H9 (cell line): ENCODE results near the gene ALDOA. TPM values are rescaled to one million over a fixed set of nuclear protein-coding genes. Genes with fewer than 3 reads are reported as not detected.

ENCODE experiments used
- DNase-seq: peaks from one replicate; pipeline ENCODE4 v3.0.0-alpha.2; 2017
- H2AFZ ChIP-seq: one replicate; pipeline ENCODE4 v1.6.1; 2013; ENCODE audit warnings: mild to moderate bottlenecking, low read length, control low read depth, moderate library complexity
- H2AK5ac ChIP-seq: 2 replicates; pipeline ENCODE4 v1.6.1; 2013; ENCODE audit warnings: low read length, control low read depth, mixed read lengths; ENCODE audit not compliant: insufficient read length
- H2BK120ac ChIP-seq: one replicate; pipeline ENCODE4 v1.6.1; 2013; ENCODE audit warnings: low read depth, mild to moderate bottlenecking, low read length, control low read depth, inconsistent platforms; ENCODE audit not compliant: poor library complexity, severe bottlenecking
- H2BK12ac ChIP-seq: 2 replicates; pipeline ENCODE4 v1.6.1; 2013; ENCODE audit warnings: low read length, control low read depth, mixed read lengths, low read depth; ENCODE audit not compliant: insufficient read length
- H2BK15ac ChIP-seq: 2 replicates; pipeline ENCODE4 v1.6.1; 2013; ENCODE audit warnings: low read depth, low read length, control low read depth
- H2BK20ac ChIP-seq: one replicate; pipeline ENCODE4 v1.6.1; 2013; ENCODE audit warnings: low read depth, mild to moderate bottlenecking, low read length, control low read depth, inconsistent platforms; ENCODE audit not compliant: poor library complexity, severe bottlenecking
- H2BK5ac ChIP-seq: 2 replicates; pipeline ENCODE4 v1.6.1; 2013; ENCODE audit warnings: low read length, control low read depth, mixed read lengths; ENCODE audit not compliant: insufficient read length
- H3K14ac ChIP-seq: 2 replicates; pipeline ENCODE4 v1.6.1; 2013; ENCODE audit warnings: low read length, control low read depth; ENCODE audit not compliant: insufficient read depth
- H3K18ac ChIP-seq: 2 replicates; pipeline ENCODE4 v1.6.1; 2013; ENCODE audit warnings: low read depth, mild to moderate bottlenecking, mixed read lengths, low read length, control low read depth; ENCODE audit not compliant: insufficient read length
- H3K23ac ChIP-seq: 2 replicates; pipeline ENCODE4 v1.6.1; 2013; ENCODE audit warnings: low read length, control low read depth, mixed read lengths, low read depth; ENCODE audit not compliant: insufficient read length
- H3K23me2 ChIP-seq: 2 replicates; pipeline ENCODE4 v1.6.1; 2013; ENCODE audit warnings: low read depth, mild to moderate bottlenecking, mixed read lengths, low read length, control low read depth; ENCODE audit not compliant: insufficient read length, poor library complexity, severe bottlenecking
- H3K27ac ChIP-seq: 2 replicates; pipeline ENCODE4 v1.5.1; 2013; ENCODE audit warnings: low read length, control low read depth, mixed read lengths, low read depth; ENCODE audit not compliant: insufficient read length
- H3K27me3 ChIP-seq: 2 replicates; pipeline ENCODE4 v1.6.1; 2013; ENCODE audit warnings: low read length, control low read depth, inconsistent platforms; ENCODE audit not compliant: insufficient read depth
- H3K4ac ChIP-seq: 2 replicates; pipeline ENCODE4 v1.6.1; 2013; ENCODE audit warnings: low read depth, mild to moderate bottlenecking, control low read depth, inconsistent platforms, low read length, moderate library complexity
- H3K4me1 ChIP-seq: 2 replicates; pipeline ENCODE4 v1.6.1; 2013; ENCODE audit warnings: low read length, control low read depth, inconsistent platforms; ENCODE audit not compliant: insufficient read depth
- H3K4me2 ChIP-seq: 2 replicates; pipeline ENCODE4 v1.6.1; 2013; ENCODE audit warnings: low read length, control low read depth, mixed read lengths; ENCODE audit not compliant: insufficient read length, insufficient read depth
- H3K56ac ChIP-seq: 2 replicates; pipeline ENCODE4 v1.6.1; 2013; ENCODE audit warnings: low read depth, mild to moderate bottlenecking, mixed read lengths, low read length, control low read depth; ENCODE audit not compliant: insufficient read length
- H3K79me1 ChIP-seq: 2 replicates; pipeline ENCODE4 v1.6.1; 2013; ENCODE audit warnings: low read depth, mild to moderate bottlenecking, moderate library complexity, low read length, control low read depth, inconsistent platforms; ENCODE audit not compliant: insufficient read depth, poor library complexity, severe bottlenecking
- H3K79me2 ChIP-seq: 2 replicates; pipeline ENCODE4 v1.6.1; 2013; ENCODE audit warnings: low read length, control low read depth, inconsistent platforms; ENCODE audit not compliant: insufficient read depth
- H3K9ac ChIP-seq: 2 replicates; pipeline ENCODE4 v1.6.1; 2013; ENCODE audit warnings: low read length, control low read depth, mixed read lengths; ENCODE audit not compliant: insufficient read length; ENCODE audit errors: extremely low read depth
- H3K9me3 ChIP-seq: one replicate; pipeline ENCODE4 v1.6.1; 2013; ENCODE audit warnings: low read depth, low read length, inconsistent platforms; ENCODE audit not compliant: control insufficient read depth
- H3T11ph ChIP-seq: one replicate; pipeline ENCODE4 v1.6.1; 2013; ENCODE audit warnings: mild to moderate bottlenecking, low read length, control low read depth, inconsistent platforms
- H4K20me1 ChIP-seq: one replicate; pipeline ENCODE4 v1.6.1; 2013; ENCODE audit not compliant: control insufficient read depth, insufficient read length, insufficient read depth
- H4K5ac ChIP-seq: 2 replicates; pipeline ENCODE4 v1.6.1; 2013; ENCODE audit warnings: low read depth, mild to moderate bottlenecking, mixed read lengths, low read length, control low read depth; ENCODE audit not compliant: insufficient read length
- H4K8ac ChIP-seq: replicated peaks from 2 replicates; pipeline ENCODE4 v1.6.1; 2013; ENCODE audit warnings: low read length, control low read depth, mixed read lengths, low read depth; ENCODE audit not compliant: insufficient read length
- H4K91ac ChIP-seq: 2 replicates; pipeline ENCODE4 v1.6.1; 2013; ENCODE audit warnings: low read depth, mild to moderate bottlenecking, moderate library complexity, mixed read lengths, low read length, control low read depth; ENCODE audit not compliant: insufficient read length
- H3K27ac Mint-ChIP-seq, 3 experiments: 2 replicates in 2 of 3; 3 replicates in 1 of 3; pipeline ENCODE4 v1.8.0; 2020 to 2021; ENCODE audit warnings: mixed read lengths in 3 of 3, mild to moderate bottlenecking in 1 of 3, moderate library complexity in 1 of 3
- H3K27me3 Mint-ChIP-seq: 2 replicates; pipeline ENCODE4 v1.8.0; 2021; ENCODE audit warnings: low read depth, mild to moderate bottlenecking, moderate library complexity, mixed read lengths
- H3K36me3 Mint-ChIP-seq, 3 experiments: 2 replicates in 2 of 3; 3 replicates in 1 of 3; pipeline ENCODE4 v1.8.0; 2020 to 2021; ENCODE audit warnings: low read depth in 3 of 3, mixed read lengths in 3 of 3; ENCODE audit not compliant: insufficient read depth in 1 of 3
- H3K4me1 Mint-ChIP-seq, 2 experiments: 2 replicates each; pipeline ENCODE4 v1.8.0; 2020; ENCODE audit warnings: mixed read lengths in 2 of 2
- H3K4me3 Mint-ChIP-seq, 2 experiments: 2 replicates in 1 of 2; 3 replicates in 1 of 2; pipeline ENCODE4 v1.8.0; 2020 to 2021; ENCODE audit warnings: mild to moderate bottlenecking in 2 of 2, mixed read lengths in 2 of 2, moderate library complexity in 1 of 2
- H3K9me3 Mint-ChIP-seq, 2 experiments: 2 replicates in 1 of 2; 3 replicates in 1 of 2; pipeline ENCODE4 v1.8.0; 2020; ENCODE audit warnings: mild to moderate bottlenecking in 2 of 2, mixed read lengths in 2 of 2, moderate library complexity in 1 of 2
- WGBS: extraction: QIAGEN DNeasy Blood & Tissue Kit; methylation state at CpG from one replicate; pipeline ENCODE4 v1.1.7; 2013; ENCODE audit warnings: missing lambda C conversion rate, low lambda C conversion rate, mixed read lengths; ENCODE audit not compliant: insufficient read length; ENCODE audit errors: extremely low coverage; 5-methylcytosine and 5-hydroxymethylcytosine counted together
- total RNA-seq: library from RNA; stranded (reverse); gene quantifications from 2 replicates; pipeline ENCODE4 v1.2.1, GENCODE V29; 2021
- TF ChIP-seq, protein P1 (sequence below): fragments of 200-600 bp; sonication (generic); conservative IDR thresholded peaks from 3 replicates; pipeline ENCODE4 v1.8.0; 2021; ENCODE audit warnings: antibody characterized with exemption, mild to moderate bottlenecking

Gene ALDOA
- total RNA-seq, 1 experiment from 2014 or later: 1,356 TPM

DNA sequence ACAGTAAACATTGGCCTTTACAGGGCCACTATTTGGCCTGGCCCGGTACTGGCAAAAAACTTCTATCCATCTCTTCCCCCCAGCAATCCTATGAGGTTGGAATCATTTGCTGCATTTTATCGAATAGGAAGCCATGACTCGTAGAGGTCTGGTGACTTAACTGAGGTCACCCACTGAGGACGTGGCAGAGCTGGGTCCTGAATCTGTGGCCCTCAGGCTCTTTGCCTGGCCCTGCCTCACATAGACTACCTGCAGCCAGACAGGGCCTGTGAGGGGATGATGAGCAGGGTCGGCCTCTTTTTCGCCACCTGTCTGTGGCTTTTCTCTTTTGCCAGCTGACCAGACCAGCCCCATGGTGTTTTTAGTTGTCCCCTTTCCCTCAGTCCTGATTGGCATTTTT lies 12.1 kb downstream of the ALDOA start:
- Histone ChIP-seq H3K79me1 (peaks cover 9% of the 10 kb centered on the region), H3K4me1 (no peaks in the 10 kb centered on the region), H2BK12ac (no peak overlapping the region), H4K20me1 (no peaks in the 10 kb centered on the region), H3K27ac (no peak overlapping the region), H2BK5ac (no peak overlapping the region), H2AFZ (no peak overlapping the region), H2BK15ac (no peak overlapping the region), H3K9ac (peak overlapping the region; percentile 31), H3K9me3 (no peaks in the 10 kb centered on the region), H4K5ac (no peak overlapping the region), H3K14ac (no peak overlapping the region), H3K27me3 (no peaks in the 10 kb centered on the region), H2AK5ac (no peak overlapping the region), H2BK120ac (no peak overlapping the region), H3K23me2 (peaks cover 7% of the 10 kb centered on the region), H3K4ac (no peak overlapping the region), H3K23ac (no peak overlapping the region), H2BK20ac (no peak overlapping the region), H4K8ac (no peak overlapping the region), H3K4me2 (no peak overlapping the region), H4K91ac (no peak overlapping the region), H3K79me2 (peaks cover 16% of the 10 kb centered on the region; the same call in 1 of the 2 replicates), H3K56ac (no peak overlapping the region), H3T11ph (no peak overlapping the region), H3K18ac (no peak overlapping the region)
- Mint-ChIP-seq H3K9me3 (no peaks in the 10 kb centered on the region; a peak in 2 of 5 replicates), H3K27ac (no peak overlapping the region; a peak in 1 of 7 replicates), H3K27me3 (no peaks in the 10 kb centered on the region), H3K4me3 (peak overlapping the region; percentile 73 to 89), H3K4me1 (peaks cover 13 to 19% of the 10 kb centered on the region in 2 experiments), H3K36me3 (peaks cover 41 to 58% (median 53%) of the 10 kb centered on the region in 3 experiments)
- WGBS: no CpG with 5 or more reads among the region's 6 CpGs
- no peak for DNase-seq
- TF ChIP-seq, protein P1, sequence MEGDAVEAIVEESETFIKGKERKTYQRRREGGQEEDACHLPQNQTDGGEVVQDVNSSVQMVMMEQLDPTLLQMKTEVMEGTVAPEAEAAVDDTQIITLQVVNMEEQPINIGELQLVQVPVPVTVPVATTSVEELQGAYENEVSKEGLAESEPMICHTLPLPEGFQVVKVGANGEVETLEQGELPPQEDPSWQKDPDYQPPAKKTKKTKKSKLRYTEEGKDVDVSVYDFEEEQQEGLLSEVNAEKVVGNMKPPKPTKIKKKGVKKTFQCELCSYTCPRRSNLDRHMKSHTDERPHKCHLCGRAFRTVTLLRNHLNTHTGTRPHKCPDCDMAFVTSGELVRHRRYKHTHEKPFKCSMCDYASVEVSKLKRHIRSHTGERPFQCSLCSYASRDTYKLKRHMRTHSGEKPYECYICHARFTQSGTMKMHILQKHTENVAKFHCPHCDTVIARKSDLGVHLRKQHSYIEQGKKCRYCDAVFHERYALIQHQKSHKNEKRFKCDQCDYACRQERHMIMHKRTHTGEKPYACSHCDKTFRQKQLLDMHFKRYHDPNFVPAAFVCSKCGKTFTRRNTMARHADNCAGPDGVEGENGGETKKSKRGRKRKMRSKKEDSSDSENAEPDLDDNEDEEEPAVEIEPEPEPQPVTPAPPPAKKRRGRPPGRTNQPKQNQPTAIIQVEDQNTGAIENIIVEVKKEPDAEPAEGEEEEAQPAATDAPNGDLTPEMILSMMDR: no peak
